Panc1 (cell line): ENCODE measurements around the gene TAOK1. TPM values are rescaled to one million over a fixed set of nuclear protein-coding genes. Genes with fewer than 3 reads are reported as not detected.

ENCODE experiments used
- ATAC-seq: fragments of 200-7000 bp; cut with Tn5 transposase; 2 replicates; pipeline ENCODE4 v1.9.1; 2020; ENCODE audit warnings: mild to moderate bottlenecking, moderate library complexity
- BruUV-seq: library from RNA; stranded (reverse); fragments of 400-500 nt; replicated peaks from 2 replicates; lab custom pipeline; 2021; lab: Mats Ljungman, UMichigan
- CTCF ChIA-PET: fragments of 300-600 bp; sonication (Branson Sonifier 250); formaldehyde crosslinking; loops from one replicate; lab custom pipeline; 2022; ENCODE audit warnings: antibody characterized with exemption; lab: Charles Lee
- POLR2A ChIA-PET: fragments of 300-600 bp; sonication (Branson Sonifier 250); formaldehyde crosslinking; loops from one replicate; lab custom pipeline; 2022; ENCODE audit warnings: antibody characterized with exemption; lab: Charles Lee
- DNase-seq: peaks from one replicate; pipeline ENCODE4 v3.0.0-alpha.2; 2010; ENCODE audit warnings: low read depth, low spot score
- H3K27ac ChIP-seq: 2 replicates; pipeline ENCODE4 v1.5.1; 2011; ENCODE audit warnings: mild to moderate bottlenecking, low read length, inconsistent platforms
- H3K27me3 ChIP-seq: fragments of 200-500 bp; sonication (Bioruptor generic); 2 replicates; pipeline ENCODE4 v1.6.0; 2014; ENCODE audit warnings: low read length, inconsistent platforms; ENCODE audit not compliant: control insufficient read depth, insufficient read depth
- H3K36me3 ChIP-seq: fragments of 200-500 bp; sonication (Bioruptor generic); 2 replicates; pipeline ENCODE4 v1.5.1; 2014; ENCODE audit warnings: inconsistent platforms, mild to moderate bottlenecking, low read length, moderate library complexity; ENCODE audit not compliant: control insufficient read depth, insufficient read depth
- H3K4me1 ChIP-seq: 2 replicates; pipeline ENCODE4 v1.5.1; 2011; ENCODE audit warnings: inconsistent platforms, mild to moderate bottlenecking, low read length, moderate library complexity; ENCODE audit not compliant: control insufficient read depth, insufficient read depth
- H3K4me3 ChIP-seq, 2 experiments: 2 replicates each; pipeline ENCODE4 v1.5.1; 2011 to 2012; ENCODE audit warnings: low read depth in 2 of 2, low read length in 2 of 2, mild to moderate bottlenecking in 2 of 2, inconsistent platforms in 1 of 2, moderate library complexity in 1 of 2
- H3K9me3 ChIP-seq: fragments of 200-500 bp; sonication (Bioruptor generic); 2 replicates; pipeline ENCODE4 v1.5.1; 2014; ENCODE audit warnings: low read depth, mild to moderate bottlenecking, inconsistent platforms, low read length, moderate library complexity; ENCODE audit not compliant: control insufficient read depth, insufficient read depth
- POLR2AphosphoS5 ChIP-seq: IDR thresholded peaks from 2 replicates; pipeline ENCODE4 v1.6.1; 2012; ENCODE audit warnings: mild to moderate bottlenecking, low read depth, low read length, moderate library complexity
- SIN3A ChIP-seq: IDR thresholded peaks from 2 replicates; pipeline ENCODE4 v1.6.1; 2012; ENCODE audit warnings: low read depth, mild to moderate bottlenecking, low read length, moderate library complexity, borderline replicate concordance; ENCODE audit not compliant: insufficient read depth
- TCF7L2 ChIP-seq: IDR thresholded peaks from 2 replicates; pipeline ENCODE4 v1.6.1; 2011; ENCODE audit warnings: mild to moderate bottlenecking, low read depth, low read length, inconsistent platforms
- in situ Hi-C: cut with HindIII; loops from 2 replicates; pipeline ENCODE4 v1.10.0; 2016; ENCODE audit warnings: low sequenced_read_pairs, low pct_unique_long_range_greater_than_20kb
- intact Hi-C: fragments of 100-400 bp; cut with micrococcal nuclease; formaldehyde crosslinking; loops from one replicate; pipeline ENCODE4 v1.10.0; 2022; ENCODE audit not compliant: unreplicated experiment
- total RNA-seq: library from RNA; stranded (reverse); gene quantifications from one replicate; pipeline ENCODE4 v1.2.1, GENCODE V29; 2021; ENCODE audit not compliant: unreplicated experiment
- TF ChIP-seq, protein P1 (sequence below): fragments of 450-650 bp; IDR thresholded peaks from 2 replicates; pipeline ENCODE4 v1.5.1; 2017; ENCODE audit warnings: mild to moderate bottlenecking
- TF ChIP-seq, protein P2 (sequence below), 2 experiments: IDR thresholded peaks; 2 replicates each; pipeline ENCODE4 v1.6.1; 2011 to 2012; ENCODE audit warnings: low read depth in 2 of 2, control low read depth in 1 of 2, low read length in 1 of 2, mild to moderate bottlenecking in 1 of 2, moderate library complexity in 1 of 2; ENCODE audit not compliant: insufficient read depth in 1 of 2

Gene TAOK1
- total RNA-seq, 1 experiment from 2014 or later = 111 TPM

DNA sequence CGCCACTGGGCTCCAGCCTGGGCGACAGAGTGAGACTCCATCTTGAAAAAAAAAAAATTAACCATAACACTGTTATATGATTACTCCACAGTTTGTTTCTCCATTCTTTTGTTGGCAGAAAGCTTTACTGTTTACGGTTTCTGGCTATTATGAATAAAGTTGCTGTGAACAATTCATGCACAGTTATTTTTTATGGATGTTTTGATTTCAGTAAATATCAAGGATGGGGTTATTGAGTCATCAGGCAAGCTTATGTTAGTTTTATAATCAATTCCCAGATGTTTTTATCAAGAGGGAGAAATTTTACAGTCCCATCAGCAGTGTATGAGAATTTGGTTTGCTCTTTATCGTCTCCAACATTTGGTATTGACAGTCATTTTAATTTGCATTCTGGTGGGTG, 67.9 kb downstream of the TAOK1 start:
- intact Hi-C loops (no loop called here), in situ Hi-C loops (no loop called here)
- no peaks in the 10 kb centered on the region for H3K27me3 ChIP-seq
- ChIA-PET CTCF (no interaction called here), POLR2A (interaction anchor here (0.6 kb wide), 1 partner anchor 10 kb away, joined by 4 read pairs; no protein-coding TSS in a partner anchor)
- TF ChIP-seq POLR2AphosphoS5 = no peak
- TF ChIP-seq, protein P1, sequence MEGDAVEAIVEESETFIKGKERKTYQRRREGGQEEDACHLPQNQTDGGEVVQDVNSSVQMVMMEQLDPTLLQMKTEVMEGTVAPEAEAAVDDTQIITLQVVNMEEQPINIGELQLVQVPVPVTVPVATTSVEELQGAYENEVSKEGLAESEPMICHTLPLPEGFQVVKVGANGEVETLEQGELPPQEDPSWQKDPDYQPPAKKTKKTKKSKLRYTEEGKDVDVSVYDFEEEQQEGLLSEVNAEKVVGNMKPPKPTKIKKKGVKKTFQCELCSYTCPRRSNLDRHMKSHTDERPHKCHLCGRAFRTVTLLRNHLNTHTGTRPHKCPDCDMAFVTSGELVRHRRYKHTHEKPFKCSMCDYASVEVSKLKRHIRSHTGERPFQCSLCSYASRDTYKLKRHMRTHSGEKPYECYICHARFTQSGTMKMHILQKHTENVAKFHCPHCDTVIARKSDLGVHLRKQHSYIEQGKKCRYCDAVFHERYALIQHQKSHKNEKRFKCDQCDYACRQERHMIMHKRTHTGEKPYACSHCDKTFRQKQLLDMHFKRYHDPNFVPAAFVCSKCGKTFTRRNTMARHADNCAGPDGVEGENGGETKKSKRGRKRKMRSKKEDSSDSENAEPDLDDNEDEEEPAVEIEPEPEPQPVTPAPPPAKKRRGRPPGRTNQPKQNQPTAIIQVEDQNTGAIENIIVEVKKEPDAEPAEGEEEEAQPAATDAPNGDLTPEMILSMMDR = no peak
- no peak for TF ChIP-seq SIN3A
- no peak for TF ChIP-seq TCF7L2
- TF ChIP-seq, protein P2, sequence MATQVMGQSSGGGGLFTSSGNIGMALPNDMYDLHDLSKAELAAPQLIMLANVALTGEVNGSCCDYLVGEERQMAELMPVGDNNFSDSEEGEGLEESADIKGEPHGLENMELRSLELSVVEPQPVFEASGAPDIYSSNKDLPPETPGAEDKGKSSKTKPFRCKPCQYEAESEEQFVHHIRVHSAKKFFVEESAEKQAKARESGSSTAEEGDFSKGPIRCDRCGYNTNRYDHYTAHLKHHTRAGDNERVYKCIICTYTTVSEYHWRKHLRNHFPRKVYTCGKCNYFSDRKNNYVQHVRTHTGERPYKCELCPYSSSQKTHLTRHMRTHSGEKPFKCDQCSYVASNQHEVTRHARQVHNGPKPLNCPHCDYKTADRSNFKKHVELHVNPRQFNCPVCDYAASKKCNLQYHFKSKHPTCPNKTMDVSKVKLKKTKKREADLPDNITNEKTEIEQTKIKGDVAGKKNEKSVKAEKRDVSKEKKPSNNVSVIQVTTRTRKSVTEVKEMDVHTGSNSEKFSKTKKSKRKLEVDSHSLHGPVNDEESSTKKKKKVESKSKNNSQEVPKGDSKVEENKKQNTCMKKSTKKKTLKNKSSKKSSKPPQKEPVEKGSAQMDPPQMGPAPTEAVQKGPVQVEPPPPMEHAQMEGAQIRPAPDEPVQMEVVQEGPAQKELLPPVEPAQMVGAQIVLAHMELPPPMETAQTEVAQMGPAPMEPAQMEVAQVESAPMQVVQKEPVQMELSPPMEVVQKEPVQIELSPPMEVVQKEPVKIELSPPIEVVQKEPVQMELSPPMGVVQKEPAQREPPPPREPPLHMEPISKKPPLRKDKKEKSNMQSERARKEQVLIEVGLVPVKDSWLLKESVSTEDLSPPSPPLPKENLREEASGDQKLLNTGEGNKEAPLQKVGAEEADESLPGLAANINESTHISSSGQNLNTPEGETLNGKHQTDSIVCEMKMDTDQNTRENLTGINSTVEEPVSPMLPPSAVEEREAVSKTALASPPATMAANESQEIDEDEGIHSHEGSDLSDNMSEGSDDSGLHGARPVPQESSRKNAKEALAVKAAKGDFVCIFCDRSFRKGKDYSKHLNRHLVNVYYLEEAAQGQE (IDR thresholded peaks at IDR 0.05; ENCODE audit: insufficient read depth in 1 of 2, low read depth in 2 of 2, low read length in 1 of 2) = no peak
- DNase-seq (no peak), ATAC-seq (no peak)
- no peak overlapping the region for H3K4me3 ChIP-seq
- H3K27ac ChIP-seq = no peak overlapping the region
- BruUV-seq = no TSS peak
- no peaks in the 10 kb centered on the region for H3K4me1 ChIP-seq
- H3K9me3 ChIP-seq = no peaks in the 10 kb centered on the region
- H3K36me3 ChIP-seq = no peaks in the 10 kb centered on the region

DNA sequence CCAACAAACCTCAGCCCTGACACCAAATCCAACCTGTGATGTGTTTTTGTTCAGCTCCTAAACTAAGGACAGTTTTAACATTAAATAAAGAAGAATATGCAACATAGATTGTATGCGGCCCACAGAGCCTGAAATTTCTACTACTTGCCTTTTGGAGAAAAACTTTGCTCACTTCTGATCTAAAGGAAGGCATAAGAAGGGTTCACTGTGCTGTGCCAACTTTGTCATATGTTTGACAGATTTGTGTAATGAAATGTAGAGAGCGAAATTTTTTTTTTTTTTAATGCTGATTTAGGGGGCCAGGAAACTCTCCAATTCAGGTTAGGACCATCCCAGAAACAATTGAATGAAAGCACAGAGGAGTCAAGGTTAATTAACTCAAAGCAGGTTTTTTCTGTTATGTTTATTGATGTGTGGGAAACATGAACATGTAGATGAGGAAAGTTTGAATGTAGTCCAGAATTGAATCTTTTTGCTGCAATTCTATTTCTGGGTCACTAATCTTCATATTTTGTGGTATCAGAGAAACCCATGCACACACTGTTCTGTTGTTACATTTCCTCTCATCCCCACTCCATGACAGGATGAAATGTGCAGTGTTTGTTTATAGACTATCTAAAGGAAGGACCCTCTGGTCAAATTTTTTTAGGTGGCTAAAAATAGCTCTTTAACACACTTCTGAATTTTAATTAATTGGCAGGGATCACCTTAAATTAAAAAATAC, 71.5 kb downstream of the TAOK1 start:
- H3K4me3 ChIP-seq = no peak overlapping the region
- H3K9me3 ChIP-seq = no peaks in the 10 kb centered on the region
- H3K27ac ChIP-seq = no peak overlapping the region
- H3K4me1 ChIP-seq = no peaks in the 10 kb centered on the region
- no peak for ATAC-seq
- ChIA-PET POLR2A (interaction anchor here (0.5 to 0.6 kb wide), 2 partner anchors 313 to 866 kb away, joined by 3 to 14 read pairs; no protein-coding TSS in a partner anchor), CTCF (no interaction called here)
- in situ Hi-C loops (no loop called here), intact Hi-C loops (no loop called here)
- BruUV-seq = TSS peak; percentile 29
- TF ChIP-seq, protein P2 (IDR thresholded peaks at IDR 0.05; ENCODE audit: insufficient read depth in 1 of 2, low read depth in 2 of 2, low read length in 1 of 2) = no peak
- TF ChIP-seq, protein P1 = no peak
- no peak for TF ChIP-seq TCF7L2
- no peak for TF ChIP-seq SIN3A
- no peak for TF ChIP-seq POLR2AphosphoS5
- peaks cover 7% of the 10 kb centered on the region; the same call in 1 of the 2 replicates for H3K36me3 ChIP-seq
- no peaks in the 10 kb centered on the region for H3K27me3 ChIP-seq
- DNase-seq = no peak
